Cardiac septum (tissue), 1 donor: Measurements from ENCODE around the gene SIGLEC11. TPM values are rescaled to one million over a fixed set of nuclear protein-coding genes. Genes with fewer than 3 reads are reported as not detected.
"Not testable (repeated sequence)": the region's sequence is repeated elsewhere in the genome, so short reads cannot be mapped to it uniquely, and the experiment has no call there.

Experiments used
- DNase-seq: peaks from one replicate; pipeline ENCODE4 v3.0.0-alpha.2; 2020; ENCODE audit warnings: low spot score
- intact Hi-C: fragments of 100-400 bp; cut with DNase I; formaldehyde crosslinking; loops from one replicate; pipeline ENCODE4 v1.14.0; 2022
- total RNA-seq: library from RNA; stranded (reverse); fragmentation: NEBNext Ultra II Directional; extraction: Animal tissue kit (Norgen Biotek cat#: 25700); gene quantifications from one replicate; pipeline ENCODE4 v1.2.1, GENCODE V29; 2021
- donor health status: DM: no; HTN: no; CAD: no.

Gene SIGLEC11
- total RNA-seq, 1 donor from 2014 or later = 0.27 TPM

DNA sequence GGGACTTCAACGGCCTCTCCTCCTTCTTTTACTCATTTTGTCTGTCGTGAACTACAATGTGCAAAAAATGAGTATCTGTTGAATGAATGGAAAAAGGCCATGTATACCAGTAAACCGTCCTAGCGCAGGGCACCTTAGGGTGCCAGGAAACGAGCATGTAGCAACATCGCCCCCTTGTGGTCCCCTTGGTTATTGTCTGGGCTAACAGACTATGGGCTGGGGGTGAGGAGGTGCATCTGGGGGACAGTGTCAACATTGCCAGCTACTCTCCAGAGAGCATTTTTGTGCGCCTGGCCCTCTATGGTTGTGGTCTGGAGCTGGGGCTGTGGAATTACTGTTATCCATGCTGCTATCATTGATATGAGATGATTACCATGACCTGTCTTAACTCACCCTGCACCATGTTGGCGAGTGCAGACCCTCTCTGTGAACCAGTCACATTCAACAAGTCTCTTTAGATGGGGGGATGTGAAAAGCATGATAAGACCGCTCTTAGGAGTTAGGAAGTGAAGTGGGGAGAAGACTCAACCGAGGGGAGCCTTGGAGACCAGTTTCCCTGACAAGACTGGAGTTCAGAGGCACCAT lies 22.8 kb upstream of the SIGLEC11 start:
- intact Hi-C loops = loop anchor here (2.0 kb wide), 1 partner anchor 47 kb away; no protein-coding TSS in a partner anchor
- DNase-seq = no peak

DNA sequence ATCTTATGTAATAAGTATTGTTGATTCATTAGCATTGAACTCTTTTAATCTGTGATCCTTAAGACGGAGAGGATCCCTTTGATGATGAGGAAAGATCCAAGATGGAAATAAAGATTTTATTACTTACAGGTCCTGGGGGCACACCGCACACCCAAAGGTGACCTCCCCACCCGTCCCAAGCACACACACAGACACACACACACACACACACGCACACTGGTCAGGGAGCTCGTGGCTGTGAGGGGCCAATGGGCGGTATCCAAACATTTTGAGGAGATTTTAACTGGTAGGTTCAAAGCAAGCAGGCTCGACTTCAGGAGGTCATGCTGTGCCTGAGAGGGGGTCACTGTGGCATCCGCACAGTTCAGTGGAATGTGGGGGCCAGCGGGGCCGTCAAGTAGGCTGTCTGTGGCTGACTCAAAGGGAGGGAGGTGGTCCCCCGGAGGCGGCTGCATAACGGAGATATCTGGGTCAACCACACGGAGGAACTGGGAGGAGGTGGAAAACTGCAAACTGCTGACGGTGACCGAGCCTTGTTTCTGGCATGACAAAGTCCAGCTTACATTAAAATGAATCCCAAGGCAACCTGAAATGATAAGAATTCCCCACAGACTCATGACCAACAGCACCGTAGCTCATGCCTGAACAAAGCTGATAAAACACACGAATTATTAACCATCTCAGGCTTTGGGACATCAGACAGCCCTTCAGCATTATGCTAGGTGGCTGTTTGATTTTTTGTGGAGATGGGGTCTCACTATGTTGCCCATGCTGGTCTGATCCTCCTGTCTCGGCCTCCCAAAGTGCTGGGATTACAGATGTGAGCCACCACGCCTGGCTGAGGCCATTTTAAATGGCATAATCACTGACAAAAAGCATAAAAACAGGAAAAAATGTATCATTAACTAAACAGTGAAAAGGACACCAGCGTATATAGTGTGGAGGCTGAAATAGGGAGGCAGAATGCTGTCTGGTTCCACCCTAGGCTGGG lies 20.9 kb upstream of the SIGLEC11 start:
- no peak for DNase-seq
- intact Hi-C loops = loop anchor here (2.0 kb wide), 1 partner anchor 45 kb away; no protein-coding TSS in a partner anchor

DNA sequence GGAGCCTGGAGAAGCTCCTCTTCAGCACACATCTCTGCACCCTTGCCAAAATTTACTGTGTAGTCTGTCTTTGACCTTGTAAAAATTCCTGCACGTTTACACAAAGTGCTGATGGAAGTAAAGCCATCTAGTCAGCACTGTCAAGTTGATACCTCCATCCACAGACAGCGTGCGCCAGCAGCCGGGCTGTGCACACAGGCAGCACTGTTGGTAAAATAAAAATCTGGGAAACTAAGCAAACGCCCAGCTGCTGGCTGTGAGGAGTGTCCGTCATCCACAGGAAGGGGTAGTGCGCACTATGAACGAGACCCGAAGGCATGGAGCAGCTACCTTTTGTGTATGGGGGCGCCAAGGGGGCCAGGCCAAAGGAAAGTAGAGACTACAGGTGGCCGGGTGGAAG lies 17.4 kb upstream of the SIGLEC11 start:
- no peak for DNase-seq
- intact Hi-C loops = no loop called here

DNA sequence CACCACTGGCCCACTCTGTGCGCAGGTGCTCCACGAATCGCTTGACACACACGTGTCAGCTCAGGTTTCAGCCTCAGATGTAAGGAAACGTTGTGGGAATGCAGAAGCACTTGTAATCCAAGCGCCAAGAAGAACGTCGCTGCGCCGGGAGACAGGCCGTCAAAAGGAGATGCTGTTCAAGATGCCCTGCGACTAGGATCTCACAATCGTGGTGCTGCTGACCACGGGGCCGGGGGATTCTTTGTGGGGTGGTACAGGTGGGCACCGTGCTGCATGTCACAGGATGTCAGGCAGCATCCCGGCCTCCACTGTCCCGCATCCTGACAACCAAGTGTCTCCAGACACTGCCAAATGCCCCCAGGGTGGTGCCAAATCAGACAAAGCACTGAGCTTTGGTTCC lies 16.9 kb upstream of the SIGLEC11 start:
- no peak for DNase-seq
- intact Hi-C loops = no loop called here

DNA sequence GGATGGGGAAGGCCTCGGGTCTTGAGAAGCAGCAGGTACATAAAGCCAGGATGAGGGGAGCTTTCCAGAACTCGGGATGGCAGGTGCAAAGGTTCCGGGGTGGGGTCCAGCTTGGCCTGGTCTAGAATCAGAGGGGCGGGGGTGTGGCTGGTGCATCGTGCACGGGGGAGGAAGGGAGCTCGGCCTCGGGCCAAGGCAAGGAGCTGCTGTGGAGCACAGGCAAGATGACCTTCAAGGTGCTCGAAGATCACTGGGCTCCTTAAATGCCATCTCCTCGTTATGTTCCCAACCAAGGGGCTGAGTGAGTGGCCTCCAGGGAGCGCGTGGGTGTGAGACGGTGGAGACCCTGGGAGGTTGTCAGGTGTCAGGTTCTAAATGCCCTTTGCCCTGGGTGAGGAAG lies 16.1 kb upstream of the SIGLEC11 start:
- DNase-seq = no peak
- intact Hi-C loops = no loop called here

DNA sequence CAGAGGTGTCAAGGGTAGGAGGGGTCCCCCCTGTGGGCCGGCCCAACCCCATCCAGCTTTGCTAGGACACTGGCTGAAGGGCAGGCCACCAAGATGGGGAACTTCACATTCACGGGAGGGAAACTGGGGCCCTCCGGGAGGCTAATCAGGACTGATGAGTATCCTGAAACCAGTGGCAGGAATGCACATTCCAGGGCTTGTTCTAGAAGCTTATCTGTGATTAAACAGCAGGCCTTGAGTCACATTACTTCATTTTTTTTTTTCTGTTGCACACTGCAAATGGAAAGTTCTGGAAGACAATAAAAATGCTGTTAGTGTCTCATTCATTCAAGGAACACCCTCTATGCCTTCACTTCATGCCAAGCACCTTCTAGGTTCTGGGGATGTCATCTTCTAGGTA lies 15.5 kb upstream of the SIGLEC11 start:
- no peak for DNase-seq

DNA sequence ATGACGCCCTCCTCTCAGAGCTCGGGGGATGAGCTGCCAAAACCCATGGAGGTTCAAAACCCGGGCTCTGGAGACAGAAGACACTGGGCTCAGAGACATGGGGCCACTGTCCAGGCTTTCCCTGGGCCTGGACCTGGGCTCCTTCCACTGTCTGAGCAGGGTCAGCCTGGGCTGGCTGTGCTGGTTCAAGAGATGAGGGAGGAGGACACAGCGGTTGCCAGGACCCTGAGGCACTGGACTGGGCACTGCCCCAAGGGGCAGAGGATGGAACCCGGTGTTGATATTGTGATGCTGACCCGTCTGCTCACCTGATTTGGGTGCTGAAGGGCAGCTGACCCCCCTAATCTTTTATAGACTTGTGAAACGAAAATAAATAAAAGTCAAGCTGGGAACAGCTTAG lies 14.1 kb upstream of the SIGLEC11 start:
- no peak for DNase-seq
- intact Hi-C loops = no loop called here

More for the DNA sequence above, 15.5 kb upstream of the SIGLEC11 start:
- intact Hi-C loops = no loop called here

DNA sequence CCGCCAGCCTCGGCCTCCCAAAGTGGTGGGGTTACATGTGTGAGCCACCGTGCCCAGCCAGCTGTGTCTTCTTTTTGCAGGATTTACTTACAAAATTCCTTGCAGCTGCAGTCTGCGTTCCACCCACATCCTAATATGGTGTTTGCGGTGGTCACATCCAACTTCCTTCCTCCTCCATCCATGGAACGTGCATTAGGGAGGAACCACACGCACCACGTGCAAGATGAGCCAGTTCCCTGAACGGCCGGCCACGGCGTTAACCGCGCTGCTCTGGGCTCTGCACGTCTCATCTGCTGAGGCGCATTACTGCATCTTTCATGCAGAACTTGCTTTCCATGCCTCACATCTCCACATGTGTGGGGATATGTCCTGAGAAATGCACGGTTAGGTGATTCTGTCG lies 13.0 kb upstream of the SIGLEC11 start:
- DNase-seq = no peak

DNA sequence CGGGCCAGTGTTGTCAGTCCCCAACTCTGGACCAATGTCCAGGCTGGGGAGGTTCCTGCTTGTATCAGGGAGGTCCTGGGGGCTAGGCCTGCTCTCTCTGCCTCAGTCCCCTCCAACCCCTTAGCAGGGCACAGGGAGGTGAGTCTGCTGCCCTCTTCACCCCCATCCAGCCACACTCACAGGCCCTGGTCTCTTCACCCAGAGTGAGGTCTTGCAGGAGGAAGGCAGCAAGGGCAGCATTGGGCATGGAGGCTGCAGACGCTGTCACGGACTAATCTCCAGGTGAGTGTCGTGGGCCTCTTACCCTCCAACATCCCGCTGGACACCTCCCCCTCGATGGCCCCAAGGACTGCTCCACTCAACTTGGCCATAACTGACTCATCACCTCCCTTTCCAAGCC lies 11.9 kb upstream of the SIGLEC11 start:
- intact Hi-C loops = no loop called here
- no peak for DNase-seq

More for the DNA sequence above, 13.0 kb upstream of the SIGLEC11 start:
- intact Hi-C loops = no loop called here

DNA sequence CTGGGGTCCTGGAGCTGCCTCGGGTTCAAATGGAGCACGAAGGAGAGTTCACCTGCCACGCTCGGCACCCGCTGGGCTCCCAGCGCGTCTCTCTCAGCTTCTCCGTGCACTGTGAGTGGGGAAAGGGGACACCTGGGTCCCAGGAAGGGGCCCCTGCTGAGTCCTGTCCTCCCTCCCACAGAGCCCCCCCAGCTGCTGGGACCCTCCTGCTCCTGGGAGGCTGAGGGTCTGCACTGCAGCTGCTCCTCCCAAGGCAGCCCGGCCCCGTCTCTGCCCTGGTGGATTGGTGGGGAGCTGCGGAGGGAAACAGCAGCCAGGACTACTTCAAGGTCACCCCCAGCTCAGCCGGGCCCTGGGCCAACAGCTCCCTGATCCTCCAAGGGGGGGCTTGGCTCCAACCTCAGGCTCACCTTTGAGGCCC lies 11.0 kb upstream of the SIGLEC11 start:
- intact Hi-C loops = no loop called here
- DNase-seq = no peak

DNA sequence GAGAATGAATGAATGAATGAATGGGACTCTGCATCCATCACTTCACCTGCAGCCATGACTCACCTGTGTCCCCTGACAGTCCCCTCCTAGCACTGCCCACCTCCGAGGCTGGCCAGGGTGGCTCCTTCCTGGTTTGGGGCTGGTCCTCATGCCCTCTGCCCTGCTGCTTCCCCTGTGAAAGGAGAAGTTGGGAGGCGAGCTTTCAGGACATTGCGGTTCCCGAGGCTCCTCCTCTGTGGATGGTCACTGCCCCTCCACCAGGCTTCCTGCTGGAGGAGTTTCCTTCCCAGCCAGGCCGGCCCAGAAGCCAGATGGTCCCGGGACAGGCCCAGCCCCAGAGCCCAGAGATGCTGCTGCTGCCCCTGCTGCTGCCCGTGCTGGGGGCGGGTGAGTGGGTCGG lies 8.4 kb upstream of the SIGLEC11 start:
- intact Hi-C loops, DNase-seq: not testable (repeated sequence)

DNA sequence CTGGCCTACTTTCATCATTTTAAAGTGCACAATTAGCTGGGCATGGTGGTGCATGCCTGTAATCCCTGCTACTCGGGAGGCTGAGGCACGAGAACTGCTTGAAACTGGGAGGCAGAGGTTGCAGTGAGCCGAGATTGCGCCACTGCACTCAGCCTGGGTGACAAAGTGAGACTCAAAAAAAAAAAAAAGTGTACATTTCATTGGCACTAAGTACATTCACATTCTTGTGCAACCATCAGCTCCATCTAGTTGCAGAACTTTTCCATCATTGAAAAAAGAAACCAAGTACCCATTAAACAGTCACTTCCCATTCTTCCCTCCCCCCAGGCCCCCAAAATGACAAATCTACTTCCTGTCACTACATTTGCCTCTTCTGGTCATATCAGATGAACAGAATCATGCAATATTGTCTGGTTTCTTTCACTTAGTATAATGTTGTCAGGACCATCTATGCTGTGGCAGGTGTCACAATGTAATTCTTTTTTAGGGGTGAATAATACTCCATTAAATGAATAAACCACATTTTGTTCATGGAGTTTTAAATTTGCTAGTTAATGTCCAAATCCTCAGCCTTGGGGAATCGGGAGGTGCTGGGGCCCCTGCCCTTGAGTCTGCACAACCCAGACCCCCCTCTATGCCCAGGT lies 7.4 kb upstream of the SIGLEC11 start:
- intact Hi-C loops = no loop called here
- no peak for DNase-seq

DNA sequence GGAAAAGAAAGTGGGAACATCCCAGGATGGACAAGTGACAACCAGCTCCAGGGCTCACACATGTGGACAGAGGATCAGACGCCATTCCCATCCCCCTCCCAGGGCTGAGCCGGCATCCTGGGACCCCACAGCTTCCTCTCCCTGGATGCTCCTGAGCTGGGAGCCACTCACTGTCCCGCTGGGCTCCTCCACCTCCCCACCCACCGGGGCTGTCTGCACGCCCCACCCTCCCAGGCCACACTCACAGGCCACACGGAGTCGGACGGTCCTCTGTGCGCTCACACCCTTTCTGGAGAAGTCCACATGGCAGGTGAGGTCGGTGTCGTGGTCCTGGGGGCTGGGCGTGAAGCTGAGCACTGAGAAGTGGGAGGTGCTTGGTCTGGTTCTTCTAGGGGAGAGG lies 1.1 kb downstream of the SIGLEC11 start:
- DNase-seq, intact Hi-C loops: not testable (repeated sequence)

DNA sequence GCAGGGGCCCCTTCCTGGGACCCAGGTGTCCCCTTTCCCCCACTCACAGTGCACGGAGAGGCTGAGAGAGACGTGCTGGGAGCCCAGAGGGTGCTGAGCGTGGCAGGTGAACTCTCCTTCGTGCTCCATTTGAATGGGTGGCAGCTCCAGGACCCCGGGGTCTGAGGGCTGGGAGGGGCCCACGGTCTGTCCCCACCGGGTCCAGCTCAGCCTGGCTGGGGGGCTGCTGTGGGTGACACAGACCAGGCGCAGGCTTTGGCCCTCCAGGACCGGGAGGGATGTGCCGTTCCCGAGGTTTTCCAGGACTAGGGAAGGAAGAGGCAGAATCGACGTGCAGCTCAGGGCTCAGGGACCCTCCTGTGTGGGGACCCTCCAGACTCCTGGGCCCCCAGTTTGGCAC lies 2.4 kb downstream of the SIGLEC11 start:
- intact Hi-C loops = not testable (repeated sequence)

DNA sequence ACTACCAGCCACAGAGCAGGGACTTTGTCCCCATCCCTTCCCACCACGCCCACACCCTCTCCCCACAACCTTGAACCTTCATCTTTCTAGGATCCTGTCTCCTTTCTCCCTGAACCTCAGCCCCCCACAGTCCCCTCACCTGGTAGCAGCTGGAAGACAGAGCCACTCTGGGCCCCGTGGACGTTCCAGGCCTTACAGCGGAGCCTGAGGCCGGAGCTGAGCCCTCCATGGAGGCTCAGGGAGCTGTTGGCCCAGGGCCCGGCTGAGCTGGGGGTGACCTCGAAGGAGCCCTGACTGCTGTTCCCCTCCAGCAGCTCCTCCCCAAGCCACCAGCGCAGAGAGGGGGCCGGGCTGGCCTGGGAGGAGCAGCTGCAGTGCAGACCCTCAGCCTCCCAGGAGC lies 2.8 kb downstream of the SIGLEC11 start:
- intact Hi-C loops, DNase-seq: not testable (repeated sequence)

More for the DNA sequence above, 2.4 kb downstream of the SIGLEC11 start:
- DNase-seq = not testable (repeated sequence)

DNA sequence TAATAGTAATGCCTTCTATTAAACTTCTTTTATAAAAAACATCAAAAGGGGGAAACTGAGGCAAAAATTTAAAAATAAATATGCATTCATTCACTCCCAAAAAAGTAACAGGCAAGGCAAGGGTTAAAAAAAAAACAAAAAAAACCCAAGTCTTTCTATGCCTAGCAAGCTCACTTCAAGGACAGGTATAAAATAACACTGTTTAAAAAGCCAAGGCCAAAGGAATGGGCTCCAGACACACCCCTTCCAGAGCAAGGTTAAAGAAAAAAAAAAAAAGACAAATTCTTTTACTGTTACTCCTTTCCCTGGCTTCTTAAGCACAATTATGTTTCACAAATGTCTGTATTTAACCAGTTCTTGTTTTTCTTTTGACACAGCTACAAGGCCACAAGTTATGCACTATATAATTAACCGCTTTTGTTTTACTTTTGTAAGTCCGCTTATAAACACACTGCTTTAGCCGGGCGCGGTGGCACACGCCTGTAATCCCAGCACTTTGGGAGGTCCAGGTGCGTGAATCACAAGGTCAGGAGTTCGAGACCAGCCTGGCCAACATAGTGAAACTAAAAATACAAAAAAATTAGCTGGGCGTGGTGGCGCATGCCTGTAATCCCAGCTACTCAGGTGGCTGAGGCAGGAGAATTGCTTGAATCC lies 3.6 kb downstream of the SIGLEC11 start:
- intact Hi-C loops = no loop called here
- no peak for DNase-seq

DNA sequence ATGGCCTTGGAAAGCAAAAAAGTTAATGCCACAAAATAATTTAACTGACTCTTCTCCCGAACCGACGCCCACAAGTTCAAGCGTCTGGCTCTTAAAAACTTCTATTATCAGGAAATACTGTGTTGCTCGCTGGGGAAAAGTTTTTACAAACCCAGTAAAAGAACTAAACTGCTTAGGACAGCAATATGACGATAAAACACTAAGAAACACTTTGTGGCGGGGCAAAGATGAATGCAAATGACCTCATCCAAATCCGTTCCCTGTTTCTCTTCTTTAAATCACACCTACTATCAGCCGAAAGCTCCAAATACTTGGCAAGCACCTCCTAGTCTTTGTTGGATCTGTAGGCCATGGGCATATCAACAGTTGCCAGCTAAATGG lies 4.9 kb downstream of the SIGLEC11 start:
- intact Hi-C loops = no loop called here
- DNase-seq = no peak

DNA sequence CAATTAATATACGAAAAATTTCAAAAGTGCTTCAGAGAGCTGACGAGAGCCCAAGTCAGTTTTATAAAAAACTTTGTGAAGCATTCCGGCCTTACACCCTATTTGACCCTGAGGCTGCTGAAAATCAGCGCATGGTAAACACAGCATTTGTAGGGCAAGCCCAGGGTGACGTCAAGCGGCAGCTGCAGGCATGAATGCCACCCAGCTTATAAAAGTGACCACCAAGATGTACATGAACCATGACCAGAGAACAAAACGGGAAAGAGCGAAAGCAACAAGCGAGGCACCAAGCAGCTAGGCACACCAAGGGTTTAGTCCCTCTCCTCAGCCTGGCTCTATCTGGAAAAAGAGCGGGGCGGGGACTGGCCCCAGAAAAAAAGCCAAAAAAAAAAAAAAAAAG lies 6.0 kb downstream of the SIGLEC11 start:
- intact Hi-C loops = no loop called here

DNA sequence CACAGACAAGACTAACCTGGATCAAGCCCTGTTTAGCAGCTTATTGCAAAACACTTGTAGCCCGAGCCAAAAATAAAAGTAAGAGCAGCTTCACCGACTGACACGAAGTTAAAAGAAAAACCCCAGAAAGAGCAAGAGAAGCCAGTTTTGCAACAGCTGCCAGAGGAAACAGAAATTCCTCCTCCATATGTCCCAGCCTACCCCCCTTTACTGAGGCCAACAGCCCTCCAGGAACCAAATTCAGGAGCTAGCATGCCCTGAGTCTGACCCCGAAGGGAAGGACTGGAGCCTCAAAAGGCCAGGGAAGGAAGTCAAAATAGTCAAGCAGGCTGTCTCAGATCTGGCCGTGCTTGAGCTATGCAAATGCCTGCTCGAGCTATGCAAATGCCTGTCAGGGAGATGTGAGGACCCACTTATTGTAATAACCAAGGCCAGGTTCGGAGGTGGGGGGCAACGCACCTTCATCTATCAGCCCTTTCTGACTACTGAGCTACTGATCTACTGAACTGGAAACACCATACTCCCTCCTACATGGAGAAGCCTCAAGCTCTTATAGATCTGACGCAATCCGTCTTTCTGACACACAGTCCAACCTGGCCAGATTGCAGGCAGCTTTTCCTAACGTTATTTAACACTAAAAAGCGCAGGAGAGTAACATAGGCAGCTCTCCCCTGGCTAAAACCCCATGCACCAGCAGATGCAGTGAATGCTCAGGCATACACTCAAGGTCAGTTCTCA lies 6.7 kb downstream of the SIGLEC11 start:
- intact Hi-C loops = no loop called here
- DNase-seq = no peak

More for the DNA sequence above, 6.0 kb downstream of the SIGLEC11 start:
- no peak for DNase-seq
